Ovary (tissue), 3 donors: ENCODE data around the gene CCDC187.

Source experiments
- EP300 ChIP-seq: sonication (generic); formaldehyde crosslinking; IDR thresholded peaks from one replicate; pipeline ENCODE4 v1.6.1; 2017; ENCODE audit warnings: antibody characterized with exemption
- POLR2A ChIP-seq: fragments of 450-650 bp; IDR thresholded peaks from one replicate; pipeline ENCODE4 v1.6.1; 2017; ENCODE audit warnings: antibody characterized with exemption, mild to moderate bottlenecking, moderate library complexity
- TF ChIP-seq, protein P1 (sequence below), 3 donors: fragments of 450-650 bp in 2 of 3; fragments of 200-600 bp in 1 of 3; IDR thresholded peaks; one replicate each; pipeline versions ENCODE4 v1.5.1 to v1.8.0; 2016 to 2022; ENCODE audit warnings: antibody characterized with exemption in 3 of 3, mild to moderate bottlenecking in 1 of 3
- donor health status: DM: no; HTN: no; CAD: no.

DNA sequence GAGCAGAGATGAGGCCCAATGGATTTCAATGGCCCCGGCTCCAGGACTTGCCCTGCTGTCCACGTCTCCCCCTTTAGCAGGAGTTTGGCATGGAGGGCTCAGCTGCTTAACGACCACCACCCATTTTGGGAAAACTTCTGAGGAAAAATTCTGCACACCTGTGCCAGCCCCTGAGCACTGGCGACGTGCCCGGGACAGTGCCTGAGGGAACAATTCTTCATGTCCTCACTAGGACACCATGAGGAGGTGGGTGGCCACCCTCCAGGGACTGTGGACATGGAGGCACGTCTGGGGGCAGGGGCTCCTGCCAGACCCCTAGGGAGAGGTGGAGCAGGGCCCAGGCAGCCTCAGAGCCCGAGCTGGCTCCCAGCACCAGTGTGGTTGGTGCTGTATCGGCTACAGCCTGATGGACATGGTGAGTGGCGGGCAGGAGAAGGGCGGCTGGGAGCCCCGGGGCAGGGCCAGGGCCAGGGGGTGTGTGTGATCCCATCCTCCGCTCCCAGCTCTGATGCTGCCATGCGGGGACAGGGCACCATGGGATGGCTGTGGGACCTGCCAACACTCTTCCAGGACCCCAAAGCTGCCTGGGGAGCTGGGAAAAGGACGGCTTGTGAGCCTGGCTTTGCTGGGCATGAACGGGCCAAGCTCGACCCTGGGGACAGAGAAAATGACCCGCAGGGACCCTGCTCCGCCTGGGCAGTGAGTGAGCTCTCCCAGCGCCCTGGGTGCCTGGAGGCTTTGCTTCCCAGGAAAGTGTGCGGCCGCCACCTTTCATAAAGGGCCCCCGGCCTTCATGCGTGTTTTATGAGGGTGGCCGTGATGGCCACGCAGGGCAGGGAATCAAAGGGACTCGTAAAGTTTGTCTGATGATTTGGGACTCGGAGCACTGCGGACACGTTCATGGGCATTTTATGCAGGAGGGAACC, 54.7 kb downstream of the CCDC187 start:
- TF ChIP-seq, protein P1, sequence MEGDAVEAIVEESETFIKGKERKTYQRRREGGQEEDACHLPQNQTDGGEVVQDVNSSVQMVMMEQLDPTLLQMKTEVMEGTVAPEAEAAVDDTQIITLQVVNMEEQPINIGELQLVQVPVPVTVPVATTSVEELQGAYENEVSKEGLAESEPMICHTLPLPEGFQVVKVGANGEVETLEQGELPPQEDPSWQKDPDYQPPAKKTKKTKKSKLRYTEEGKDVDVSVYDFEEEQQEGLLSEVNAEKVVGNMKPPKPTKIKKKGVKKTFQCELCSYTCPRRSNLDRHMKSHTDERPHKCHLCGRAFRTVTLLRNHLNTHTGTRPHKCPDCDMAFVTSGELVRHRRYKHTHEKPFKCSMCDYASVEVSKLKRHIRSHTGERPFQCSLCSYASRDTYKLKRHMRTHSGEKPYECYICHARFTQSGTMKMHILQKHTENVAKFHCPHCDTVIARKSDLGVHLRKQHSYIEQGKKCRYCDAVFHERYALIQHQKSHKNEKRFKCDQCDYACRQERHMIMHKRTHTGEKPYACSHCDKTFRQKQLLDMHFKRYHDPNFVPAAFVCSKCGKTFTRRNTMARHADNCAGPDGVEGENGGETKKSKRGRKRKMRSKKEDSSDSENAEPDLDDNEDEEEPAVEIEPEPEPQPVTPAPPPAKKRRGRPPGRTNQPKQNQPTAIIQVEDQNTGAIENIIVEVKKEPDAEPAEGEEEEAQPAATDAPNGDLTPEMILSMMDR (IDR thresholded peaks at IDR 0.05) = no peak
- TF ChIP-seq EP300 (no peak), POLR2A (no peak)
